Bone marrow (tissue), 2 donors: Measurements from ENCODE around the gene ARRB2.

Experiments used
- DNase-seq, 2 donors: peaks; one replicate each; lab custom pipeline; 2025; lab: John Stamatoyannopoulos, UW

Gene ARRB2

DNA sequence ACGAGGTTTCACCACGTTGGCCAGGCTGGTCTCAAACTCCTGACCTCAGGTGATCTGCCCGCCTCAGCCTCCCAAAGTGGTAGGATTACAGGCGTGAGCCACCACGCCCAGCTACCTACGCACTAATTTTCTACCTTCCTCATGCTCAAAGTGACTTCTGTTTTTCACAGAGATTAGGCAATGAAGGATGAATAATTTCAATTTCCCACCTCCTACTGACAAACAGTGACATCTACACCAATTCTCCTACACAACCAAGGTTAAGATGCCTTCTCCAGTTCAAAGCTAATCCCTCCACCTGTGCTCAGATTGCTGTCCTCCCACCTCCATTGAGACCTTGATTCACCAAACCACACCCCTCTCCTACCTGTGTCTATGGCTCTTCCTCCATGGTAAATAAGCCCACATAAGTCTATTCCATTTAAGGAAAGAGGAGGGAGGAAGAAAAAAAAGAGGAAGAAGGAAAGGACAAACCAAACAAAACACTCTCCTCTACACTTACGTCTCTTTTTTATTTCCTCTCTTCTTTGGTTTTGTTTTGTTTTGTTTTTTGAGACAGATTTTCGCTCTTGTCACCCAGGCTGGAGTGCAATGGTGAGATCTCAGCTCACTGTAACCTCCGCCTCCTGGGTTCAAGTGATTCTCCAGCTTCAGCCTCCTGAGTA is 15.3 kb downstream of the ARRB2 start:
- no peak for DNase-seq

DNA sequence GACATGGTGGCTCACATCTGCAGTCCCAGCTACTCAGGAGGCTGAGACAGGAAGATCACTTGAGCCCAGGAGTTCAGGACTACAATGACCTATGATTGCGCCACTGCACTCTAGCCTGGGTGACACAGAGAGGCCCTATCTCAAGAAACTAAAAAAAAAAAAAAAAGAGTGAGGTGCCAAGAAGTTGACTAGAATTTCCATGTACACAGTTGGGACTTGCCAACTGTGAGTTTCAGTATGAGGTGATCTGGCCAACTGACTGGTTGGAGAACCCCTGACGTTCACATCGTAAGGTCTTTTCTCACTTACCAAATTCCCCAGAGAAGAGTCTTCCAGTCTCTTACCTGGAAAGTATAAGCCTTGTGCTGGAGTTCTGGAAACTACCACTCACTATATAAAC is 17.7 kb downstream of the ARRB2 start:
- no peak for DNase-seq

DNA sequence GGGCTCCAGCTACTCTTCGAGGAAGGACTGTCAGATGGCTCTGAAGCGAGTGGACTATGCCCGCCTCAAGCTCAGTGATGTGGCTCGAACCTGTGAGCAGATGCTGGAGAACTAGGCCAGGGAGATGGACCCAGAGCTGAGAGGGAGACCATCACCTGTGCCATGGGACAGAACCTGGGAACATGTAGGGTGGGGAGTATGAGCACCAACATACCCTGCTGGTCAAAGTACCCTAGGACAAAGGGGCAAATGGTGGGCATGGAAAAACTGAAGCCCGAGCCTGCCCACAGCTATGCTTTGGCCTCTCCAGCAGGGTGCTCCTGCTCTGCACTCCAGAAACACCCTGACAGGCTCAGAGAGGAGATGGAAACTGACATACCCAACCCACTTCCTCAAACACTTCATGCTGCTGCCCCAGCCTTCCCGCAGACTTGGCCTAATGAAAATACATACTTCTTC is 22.7 kb downstream of the ARRB2 start:
- peak; percentile 23 to 84 for DNase-seq

DNA sequence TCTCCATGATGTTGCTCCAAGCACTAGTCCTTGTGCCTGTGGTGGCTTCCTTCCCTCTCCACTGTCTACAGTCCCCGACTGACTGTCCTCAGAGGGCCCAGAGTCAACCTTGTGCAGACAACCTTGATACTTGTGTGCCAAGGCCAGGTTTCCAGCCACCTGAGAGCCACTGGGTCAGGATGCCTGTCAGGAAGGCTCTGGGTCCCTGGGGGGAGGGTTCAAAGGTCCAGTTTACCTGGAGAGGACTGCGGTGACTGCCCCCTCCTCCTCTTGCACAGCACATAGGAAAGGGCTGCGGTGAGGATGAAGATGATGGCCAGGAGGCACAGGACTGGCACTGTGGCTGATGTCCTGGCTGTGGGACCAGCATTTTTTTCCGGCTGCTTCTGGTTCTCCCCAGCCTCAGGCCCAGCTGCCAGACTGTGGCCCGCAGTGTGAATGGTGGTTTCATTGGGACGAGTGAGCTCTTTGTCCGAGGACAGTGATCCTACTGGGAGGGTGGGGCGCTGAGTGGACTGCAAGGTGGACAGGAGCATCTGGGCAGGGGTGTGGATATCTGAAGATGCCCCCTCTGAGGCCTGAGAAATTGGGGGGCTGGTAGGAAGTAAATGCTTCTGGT is 24.5 kb downstream of the ARRB2 start:
- no peak for DNase-seq

DNA sequence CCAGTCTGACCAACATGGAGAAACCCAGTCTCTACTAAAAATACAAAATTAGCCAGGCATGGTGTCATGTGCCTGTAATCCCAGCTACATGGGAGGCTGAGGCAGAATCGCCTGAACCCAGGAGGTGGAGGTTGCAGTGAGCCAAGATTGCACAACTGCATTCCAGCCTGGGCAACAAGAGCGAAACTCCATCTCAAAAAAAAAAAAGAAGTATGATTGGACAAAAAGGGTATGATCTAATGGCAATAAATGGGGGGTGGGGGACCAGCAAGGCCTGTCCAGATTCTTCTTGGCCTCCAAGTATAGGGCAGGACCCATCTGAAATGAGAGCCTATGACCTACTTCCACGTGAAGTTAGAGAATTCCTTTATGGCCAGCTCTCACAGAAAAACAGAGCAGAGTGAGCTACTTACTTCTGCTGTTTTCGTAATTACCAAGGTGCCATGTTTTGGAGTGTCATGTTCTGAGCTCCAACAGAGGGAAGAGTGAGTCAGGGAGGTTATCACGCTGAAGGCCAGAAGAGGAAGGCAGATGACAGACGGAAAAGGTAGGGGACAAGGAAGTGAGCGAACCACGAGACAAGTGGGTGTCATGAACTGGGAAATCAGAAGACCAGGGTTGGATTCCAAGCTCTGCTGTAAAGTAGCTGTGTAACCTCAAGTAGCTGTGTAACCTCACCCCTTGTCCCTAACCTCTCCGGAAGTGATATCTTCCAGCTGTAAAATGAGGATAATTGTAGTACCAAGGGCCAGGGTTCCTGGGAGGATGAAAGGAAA is 25.6 kb downstream of the ARRB2 start:
- peak in 1 of 2 donors; percentile 93 for DNase-seq

DNA sequence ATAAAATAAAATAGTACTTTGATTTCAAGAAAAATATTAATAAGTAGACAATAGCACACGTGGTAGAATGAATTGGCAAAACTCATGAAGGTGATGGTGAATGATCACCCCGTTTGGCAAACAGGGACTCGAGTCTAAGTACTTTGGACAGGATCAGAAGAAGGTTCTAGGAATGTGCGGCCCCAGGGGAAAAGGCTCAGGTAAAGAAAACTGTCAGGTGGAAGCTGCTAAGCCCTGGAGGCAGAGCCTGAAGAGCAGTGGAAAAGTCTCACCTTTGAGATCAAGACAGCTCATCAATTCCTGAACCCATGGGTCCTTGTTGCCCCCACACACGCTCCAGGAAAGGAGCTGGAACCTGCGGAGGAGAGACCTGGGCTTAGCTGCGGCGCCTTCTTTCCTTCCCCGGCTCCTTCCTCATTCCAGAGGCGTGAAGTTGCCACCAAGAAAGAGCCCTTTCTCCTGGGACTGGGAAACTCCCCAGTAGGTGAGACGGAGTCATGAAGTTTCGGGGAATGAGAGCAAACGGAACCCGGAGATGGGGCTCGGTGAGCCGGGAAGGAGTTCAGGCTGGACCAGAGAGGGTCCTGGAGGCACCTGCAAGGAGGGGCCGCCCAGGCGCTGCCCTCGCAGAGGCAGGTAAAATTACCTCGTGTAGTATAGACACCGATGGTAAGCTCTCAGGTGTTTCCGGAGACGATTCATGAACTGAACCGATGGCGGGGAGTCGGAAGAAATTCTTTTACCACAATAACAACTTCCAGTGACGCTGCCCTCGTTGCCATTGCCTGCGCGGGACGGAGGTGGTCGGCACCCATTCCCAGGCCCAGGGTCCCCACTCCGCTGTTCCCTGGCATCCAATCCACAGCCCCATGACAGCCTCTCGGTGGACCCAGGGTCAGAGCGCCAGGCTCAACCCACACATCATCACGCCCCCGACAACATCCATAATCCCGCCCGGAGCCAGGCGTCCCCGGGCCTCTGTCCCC is 28.0 kb downstream of the ARRB2 start:
- DNase-seq: no peak

DNA sequence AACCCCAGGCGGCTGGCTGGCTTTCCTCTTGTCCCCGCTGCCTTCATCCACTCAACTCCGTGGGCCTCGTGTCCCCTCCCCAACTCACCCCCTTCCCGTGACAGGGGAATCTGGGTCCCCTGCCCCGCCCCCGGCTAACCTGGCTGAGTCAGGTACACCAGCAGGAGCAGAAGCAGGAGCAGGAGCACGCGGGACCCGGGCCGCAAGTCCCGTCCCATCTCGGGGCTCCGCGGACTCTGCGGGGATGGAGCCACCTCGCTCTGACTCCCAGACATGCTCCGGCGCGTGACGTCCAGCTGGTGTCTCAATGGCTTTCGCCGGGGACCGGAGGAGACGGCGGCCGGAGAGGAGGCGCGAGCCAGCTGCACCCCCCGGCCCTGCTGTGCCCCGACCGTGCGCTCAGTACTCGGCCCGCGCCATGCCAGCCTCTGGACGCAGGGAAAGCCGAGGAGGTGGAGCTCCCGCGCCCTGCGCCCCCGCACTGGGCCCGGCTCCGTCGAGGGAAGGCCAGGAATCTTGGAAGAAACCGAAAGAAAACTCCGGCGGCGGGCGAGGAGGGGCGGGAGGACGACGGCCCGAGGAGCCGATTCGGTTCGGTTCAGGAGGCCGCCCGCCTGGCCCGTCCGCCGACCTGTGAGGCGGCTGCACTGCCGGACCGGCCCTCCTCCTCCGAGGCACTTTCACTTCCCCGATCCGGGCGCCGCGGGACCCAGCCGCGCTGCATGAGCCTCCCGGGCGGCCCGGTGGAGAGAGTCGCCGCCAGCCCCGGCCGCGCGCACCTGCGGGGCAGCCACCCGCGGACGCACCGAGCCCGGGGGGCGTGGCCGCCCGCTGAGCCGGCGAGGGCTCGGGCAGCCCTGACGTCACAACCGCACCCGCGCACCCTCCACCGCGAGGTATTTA is 28.9 kb downstream of the ARRB2 start, which contains the start of the genes CXCL16 and ZMYND15:
Gene CXCL16, minus strand, starts transcription at position 807 of the 903 bp plus-strand sequence. Its CDS starts 589 bp downstream, at position 218.
Gene ZMYND15, plus strand, starts transcription at position 712 of the 903 bp plus-strand sequence. CDS start 716 bp downstream, outside the sequence.
- DNase-seq: peak in 1 of 2 donors; percentile 63

DNA sequence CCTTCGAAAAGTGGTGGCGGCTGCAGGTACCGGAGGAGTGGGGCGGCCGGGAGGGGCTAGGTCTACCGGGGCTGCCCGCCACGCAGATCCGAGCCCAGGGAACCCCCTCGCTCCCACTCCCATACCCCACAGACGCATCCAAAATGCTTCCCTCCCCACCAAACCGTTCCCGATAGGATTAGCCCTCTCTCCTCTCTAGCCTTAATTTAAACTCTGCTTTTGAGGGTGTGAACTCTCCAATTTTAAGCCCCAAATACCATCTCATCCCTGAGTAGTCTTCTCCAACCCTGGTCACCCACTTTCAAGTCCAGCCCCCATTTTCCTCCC is 29.6 kb downstream of the ARRB2 start:
- no peak for DNase-seq

DNA sequence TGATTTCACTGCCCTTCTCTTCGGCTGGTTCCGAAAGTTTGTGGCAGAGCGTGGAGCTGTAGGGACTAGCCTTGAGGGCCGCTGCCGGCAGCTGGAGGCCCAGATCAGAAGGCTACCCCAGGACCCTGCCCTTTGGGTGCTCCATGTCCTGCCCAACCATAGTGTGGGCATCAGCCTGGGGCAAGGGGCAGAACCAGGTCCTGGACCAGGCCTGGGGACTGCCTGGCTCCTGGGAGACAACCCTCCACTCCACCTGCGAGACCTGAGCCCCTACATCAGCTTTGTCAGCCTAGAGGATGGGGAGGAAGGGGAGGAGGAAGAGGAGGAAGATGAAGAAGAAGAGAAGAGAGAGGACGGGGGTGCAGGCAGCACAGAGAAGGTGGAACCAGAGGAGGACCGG is 30.2 kb downstream of the ARRB2 start:
- DNase-seq: no peak

DNA sequence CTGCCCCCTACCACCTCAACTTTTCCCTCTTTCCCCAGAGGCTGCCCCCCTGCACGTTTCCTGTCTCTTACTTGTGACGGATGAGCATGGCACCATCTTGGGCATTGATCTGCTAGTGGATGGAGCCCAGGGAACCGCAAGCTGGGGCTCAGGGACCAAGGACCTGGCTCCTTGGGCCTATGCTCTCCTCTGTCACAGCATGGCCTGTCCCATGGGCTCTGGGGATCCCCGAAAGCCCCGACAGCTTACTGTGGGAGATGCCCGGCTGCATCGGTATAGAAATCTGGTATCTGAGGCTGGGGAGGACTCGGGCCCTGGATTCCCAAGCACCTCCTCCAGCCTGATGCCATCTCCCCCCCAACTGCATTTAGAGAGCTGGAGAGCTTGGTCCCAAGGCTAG is 31.1 kb downstream of the ARRB2 start:
- no peak for DNase-seq

DNA sequence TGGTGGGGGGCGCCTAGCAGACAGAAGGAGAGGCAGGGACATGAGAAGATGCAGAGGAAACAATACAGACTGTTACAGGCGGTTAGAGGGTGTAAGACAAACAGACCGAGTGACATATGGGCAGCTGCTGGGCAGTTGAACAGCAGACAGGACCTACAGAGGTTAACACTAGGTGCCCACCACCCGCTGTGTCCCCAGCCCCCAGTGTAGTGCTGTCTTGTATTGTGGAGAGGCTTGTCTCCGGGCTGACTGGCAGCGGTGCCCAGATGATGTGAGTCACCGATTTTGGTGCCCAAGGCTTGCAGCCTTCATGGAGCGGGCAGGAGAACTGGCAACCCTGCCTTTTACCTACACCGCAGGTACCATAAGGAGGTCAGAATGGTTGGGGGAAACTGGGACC is 31.7 kb downstream of the ARRB2 start:
- no peak for DNase-seq

DNA sequence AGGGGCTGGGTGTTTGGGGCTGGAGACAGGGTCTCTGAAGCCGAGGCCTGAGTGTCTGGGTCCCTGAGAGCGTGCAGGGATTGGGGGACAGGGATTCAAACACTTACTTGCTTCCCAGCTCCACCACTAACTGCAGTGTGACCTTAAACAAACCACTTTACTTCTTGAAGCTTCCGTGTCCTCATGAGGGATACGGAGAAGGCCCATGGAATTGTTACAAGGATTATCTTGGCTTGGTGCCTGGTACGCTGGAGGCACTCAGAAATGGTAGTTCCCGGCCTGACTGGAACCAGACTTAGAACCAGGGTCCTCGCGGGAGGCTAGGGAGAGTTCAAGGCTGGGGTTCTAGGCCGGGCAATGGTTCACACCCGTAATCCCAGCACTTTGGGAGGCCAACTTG is 32.2 kb downstream of the ARRB2 start:
- DNase-seq: no peak

DNA sequence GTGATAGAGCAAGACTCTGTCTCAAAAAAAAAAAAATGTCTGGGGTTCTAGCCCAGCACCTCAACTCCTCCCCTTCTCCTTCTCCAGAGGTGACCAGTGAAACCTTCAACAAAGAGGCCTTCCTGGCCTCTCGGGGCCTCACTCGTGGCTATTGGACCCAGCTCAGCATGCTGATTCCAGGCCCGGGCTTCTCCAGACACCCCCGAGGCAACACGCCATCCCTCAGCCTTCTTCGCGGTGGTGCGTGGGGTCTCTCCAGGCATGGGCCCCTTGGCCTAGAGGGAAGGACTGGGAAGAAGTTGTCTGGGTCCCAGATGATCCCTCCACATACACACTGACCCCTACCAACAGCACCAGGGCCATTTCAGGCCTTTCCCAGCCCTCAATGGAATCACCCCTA is 32.8 kb downstream of the ARRB2 start:
- DNase-seq: no peak

DNA sequence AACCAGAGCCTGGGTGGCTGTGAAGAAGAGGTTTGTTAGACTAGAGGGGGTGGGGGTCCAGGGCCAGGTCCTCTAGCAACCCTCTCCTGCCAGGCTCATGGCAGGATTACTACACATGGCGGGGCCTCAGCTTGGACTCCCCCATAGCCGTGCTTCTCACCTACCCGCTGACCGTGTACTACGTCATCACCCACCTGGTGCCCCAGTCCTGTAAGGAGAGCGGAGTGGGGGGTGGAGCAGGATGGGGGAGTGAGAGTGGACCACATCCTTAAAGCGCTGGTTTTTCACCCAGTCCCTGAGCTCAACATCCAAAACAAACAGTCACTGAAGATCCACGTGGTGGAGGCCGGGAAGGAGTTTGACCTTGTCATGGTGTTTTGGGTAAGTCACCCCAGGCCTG is 33.5 kb downstream of the ARRB2 start:
- no peak for DNase-seq

DNA sequence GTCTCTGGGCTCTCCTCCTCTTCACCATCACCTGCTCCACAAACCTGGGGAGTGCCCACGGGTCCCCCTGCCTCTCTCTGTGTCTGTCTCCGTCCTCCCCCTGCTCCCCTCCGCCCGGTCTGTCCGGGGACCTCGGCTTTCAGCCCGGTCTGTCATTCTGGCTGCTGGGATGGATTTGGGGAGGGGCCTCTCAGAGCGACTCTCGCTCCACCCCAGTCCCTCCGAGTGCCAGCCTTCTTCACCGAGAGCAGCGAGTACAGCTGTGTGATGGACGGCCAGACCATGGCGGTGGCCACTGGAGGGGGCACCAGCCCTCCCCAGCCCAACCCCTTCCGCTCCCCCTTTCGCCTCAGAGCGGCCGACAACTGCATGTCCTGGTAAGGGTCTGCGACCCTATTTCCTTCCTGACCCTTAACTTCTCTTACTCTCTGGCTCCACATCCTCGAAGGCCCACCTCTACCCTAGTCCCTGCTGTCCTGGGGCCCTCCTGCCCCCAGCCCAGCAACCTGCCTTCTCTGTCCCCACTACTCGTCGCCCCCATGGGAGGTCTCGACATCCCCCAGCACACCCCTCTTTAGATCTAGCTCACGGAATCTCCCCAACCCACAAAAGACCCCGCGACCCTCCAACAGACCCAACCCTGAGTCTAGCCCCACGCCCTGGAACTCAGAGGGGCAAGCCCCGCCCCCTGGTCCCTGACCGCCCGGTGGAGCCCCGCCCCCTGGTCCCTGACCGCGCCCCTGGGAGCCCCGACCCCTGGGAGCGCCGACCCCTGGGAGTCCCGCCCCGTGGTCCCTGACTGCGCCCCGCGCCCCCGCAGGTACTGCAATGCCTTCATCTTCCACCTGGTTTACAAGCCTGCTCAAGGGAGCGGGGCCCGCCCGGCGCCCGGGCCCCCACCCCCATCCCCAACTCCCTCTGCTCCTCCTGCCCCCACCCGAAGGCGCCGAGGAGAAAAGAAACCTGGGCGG is 34.9 kb downstream of the ARRB2 start:
- DNase-seq: no peak

DNA sequence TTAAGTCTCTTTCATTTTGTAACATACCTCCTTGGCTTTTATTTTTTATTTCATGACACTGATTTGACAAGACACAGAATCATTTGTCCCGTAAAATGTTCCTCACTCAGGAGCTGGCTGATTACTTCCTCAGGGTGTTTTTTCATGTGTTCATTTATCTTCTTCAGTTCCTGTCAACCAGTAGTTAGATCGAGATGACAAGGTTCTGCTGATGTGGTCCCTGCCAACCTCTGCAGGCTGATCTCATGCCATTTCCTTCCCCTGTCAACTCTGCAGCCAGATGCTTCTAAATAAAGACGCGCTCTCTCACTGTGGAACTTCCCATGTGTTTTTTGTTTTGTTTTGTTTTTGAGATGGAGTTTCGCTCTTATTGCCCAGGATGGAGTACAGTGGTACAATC is 37.4 kb downstream of the ARRB2 start:
- DNase-seq: peak in 1 of 2 donors; percentile 93

DNA sequence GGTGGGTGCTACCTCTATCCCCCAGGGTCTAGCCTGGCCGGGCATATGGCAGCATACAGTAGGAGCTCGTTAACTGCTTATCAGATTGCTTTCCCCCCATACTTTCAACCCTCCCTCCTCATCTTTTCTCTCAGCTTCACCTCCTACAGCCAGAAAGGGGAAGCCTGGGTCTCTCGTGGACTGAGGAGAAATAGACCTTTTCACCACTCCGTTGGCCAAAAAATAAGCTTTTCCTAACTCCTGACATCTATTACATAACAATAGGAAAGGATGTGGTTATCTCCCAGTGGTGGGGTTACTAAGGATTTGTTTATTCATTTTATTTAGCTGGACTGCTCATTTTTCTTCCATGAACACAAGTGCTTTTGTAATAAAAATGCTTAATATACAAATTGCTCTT is 38.3 kb downstream of the ARRB2 start:
- no peak for DNase-seq

DNA sequence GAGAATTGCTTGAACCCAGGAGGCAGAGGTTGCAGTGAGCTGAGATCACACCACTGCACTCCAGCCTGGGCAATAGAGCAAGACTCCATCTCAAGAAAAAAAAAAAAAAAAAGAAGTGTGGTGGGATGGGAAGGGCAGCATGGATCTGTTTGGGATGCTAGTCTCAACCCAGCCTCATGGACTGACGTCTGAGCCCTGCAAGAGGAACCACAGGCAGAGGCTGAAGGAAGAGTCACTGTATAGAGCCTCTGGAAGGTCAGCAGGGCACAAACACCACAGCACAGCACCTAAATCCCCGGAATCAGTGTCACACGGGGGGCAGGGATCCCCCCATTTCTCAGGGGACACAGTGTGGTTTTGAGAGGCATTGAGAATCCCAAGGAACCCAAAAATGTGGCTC is 40.2 kb downstream of the ARRB2 start:
- DNase-seq: no peak

DNA sequence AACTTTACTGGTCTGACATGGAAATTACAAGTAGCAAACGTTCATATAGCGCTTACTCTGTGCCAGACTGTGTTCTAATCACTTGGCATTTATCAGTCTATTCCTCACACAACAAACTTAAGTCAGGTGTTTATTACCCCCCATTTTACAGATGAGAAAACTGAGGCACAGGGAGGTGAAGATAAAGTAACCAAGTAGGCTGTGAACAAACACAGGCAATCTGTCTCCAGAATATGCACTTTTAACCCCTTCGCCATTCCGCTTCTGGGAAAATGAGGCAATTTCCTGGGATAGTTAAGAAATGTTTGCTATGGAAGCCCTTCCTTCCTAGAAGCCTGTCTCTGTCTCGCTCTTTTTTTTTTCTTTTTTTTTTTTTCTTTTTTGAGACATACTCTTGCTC is 41.5 kb downstream of the ARRB2 start:
- DNase-seq: no peak

DNA sequence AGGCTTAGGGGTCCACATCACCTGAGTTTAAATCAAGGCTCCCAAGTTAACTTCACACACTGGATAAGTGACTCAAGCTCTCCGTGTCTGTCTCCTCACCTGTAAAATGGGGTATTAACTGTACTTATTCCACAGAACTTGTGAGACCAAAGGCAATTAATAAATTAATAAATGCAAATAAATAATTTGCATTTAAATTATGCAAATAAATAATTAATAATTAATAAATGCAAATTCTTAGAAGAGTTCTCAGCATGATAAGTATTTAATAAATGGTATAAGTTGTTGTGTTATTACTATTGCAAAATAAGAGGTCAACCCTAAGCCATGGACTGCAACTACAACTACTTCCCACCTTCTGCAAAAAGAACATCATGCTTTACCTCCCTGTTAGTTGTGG is 43.0 kb downstream of the ARRB2 start:
- no peak for DNase-seq
